GM12892 (cell line): ENCODE results near the gene EXOC4.

ENCODE experiments used
- POLR2A ChIP-seq: IDR thresholded peaks from 2 replicates; pipeline ENCODE4 v1.6.1; 2011; ENCODE audit warnings: low read depth, low read length, control low read depth
- POLR2AphosphoS5 ChIP-seq: IDR thresholded peaks from 2 replicates; pipeline ENCODE4 v1.6.1; 2011; ENCODE audit warnings: low read depth, low read length, control low read depth

DNA sequence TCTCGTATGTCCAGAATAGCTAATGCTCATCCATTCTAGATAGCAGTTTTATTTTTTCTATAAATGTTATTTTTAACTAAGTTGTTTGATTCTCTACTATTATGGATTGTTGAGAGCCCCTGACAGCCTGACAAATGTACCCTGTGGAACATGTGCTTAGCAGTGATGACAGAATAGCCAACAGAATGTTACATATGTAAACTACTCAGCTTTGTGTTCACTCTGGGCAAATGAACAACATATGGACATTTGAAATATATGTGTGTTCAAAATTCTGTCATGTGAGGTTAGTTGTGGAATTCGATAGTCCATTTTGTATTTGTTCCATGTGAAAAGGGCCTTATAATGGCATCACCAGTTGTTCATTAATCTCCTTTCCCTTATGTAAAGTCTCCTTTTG is 199.7 kb downstream of the EXOC4 start:
- TF ChIP-seq POLR2AphosphoS5 (no peak), POLR2A (no peak)
